ENCODE results near the gene HAGH. TPM values are rescaled to one million over a fixed set of nuclear protein-coding genes. Genes with fewer than 3 reads are reported as not detected.

The HAGH gene
- polyA plus RNA-seq, 1 donor (not counting 4 experiments of a cell fraction or from before 2014, with no cell fraction given), result 17.7 TPM

- H3K9me1 ChIP-seq (ENCODE audit: control insufficient read depth, extremely low read depth, insufficient read depth, low read length), result no peaks in the 10 kb centered on the region
- dilution Hi-C loops (cut with MboI; ENCODE audit: extremely low pct_ligation_motif_present, low sequenced_read_pairs), result no loop called here
- H3K9me3 ChIP-seq (ENCODE audit: control insufficient read depth, low read depth, low read length), result no peaks in the 10 kb centered on the region
- FAIRE-seq, result no peak
- peak within 1 kb of the TSS; percentile 74 for H2AFZ ChIP-seq (ENCODE audit: control insufficient read depth, low read length)
- peak within 1 kb of the TSS; percentile 81 for H3K9ac ChIP-seq (ENCODE audit: control insufficient read depth, extremely low read depth, insufficient read depth, low read length)
- H3K4me1 ChIP-seq (ENCODE audit: control insufficient read depth, extremely low read depth, insufficient read depth, low read length), result peaks cover 22% of the 10 kb centered on the region
- H3K27me3 ChIP-seq (ENCODE audit: control insufficient read depth, extremely low read depth, insufficient read depth, low read length), result no peaks in the 10 kb centered on the region
- TF ChIP-seq CTCF (optimal IDR thresholded peaks at IDR 0.05 in 1 of 3, IDR thresholded peaks at IDR 0.05 in 1 of 3, conservative IDR thresholded peaks at IDR 0.05 in 1 of 3; ENCODE audit: extremely low read depth in 1 of 3, insufficient read depth in 2 of 3, low read length in 3 of 3) (no peak), EZH2 (IDR thresholded peaks at IDR 0.05; ENCODE audit: low read length) (no peak)
- peaks cover 2% of the 10 kb centered on the region for H4K20me1 ChIP-seq (ENCODE audit: control insufficient read depth, extremely low read depth, insufficient read depth, low read length)
- peak within 1 kb of the TSS; percentile 99 for H3K4me2 ChIP-seq (ENCODE audit: control insufficient read depth, extremely low read depth, insufficient read depth, low read depth, low read length)
- DNase-seq (ENCODE audit: low read depth, low spot score), result no peak
- peak within 1 kb of the TSS; percentile 73 to 75 (median 73) for H3K4me3 ChIP-seq (ENCODE audit: control insufficient read depth in 2 of 3, extremely low read depth in 1 of 3, insufficient read depth in 2 of 3, low read depth in 1 of 3, low read length in 3 of 3)
- peaks cover 3 to 11% of the 10 kb centered on the region in 2 experiments for H3K36me3 ChIP-seq (ENCODE audit: control insufficient read depth in 2 of 2, extremely low read depth in 1 of 2, insufficient read depth in 2 of 2, low read length in 2 of 2)
- peak within 1 kb of the TSS; percentile 76 for H3K27ac ChIP-seq (ENCODE audit: control insufficient read depth, insufficient read depth, low read length)
- H3K79me2 ChIP-seq (ENCODE audit: control insufficient read depth, insufficient read depth, low read length), result peaks cover 32% of the 10 kb centered on the region
Observed at GRCh38 chr16:1772362-1772907, 54.2 kb downstream of the HAGH start, which contains the start of gene EME2. Gene EME2 (plus strand): TSS chr16:1772810. CDS start chr16:1773228, 418 bp downstream.

- Histone ChIP-seq H3K9ac (ENCODE audit: control insufficient read depth, extremely low read depth, insufficient read depth, low read length) (peak overlapping the region; percentile 81), H3K27me3 (ENCODE audit: control insufficient read depth, extremely low read depth, insufficient read depth, low read length) (no peaks in the 10 kb centered on the region), H3K4me2 (ENCODE audit: control insufficient read depth, extremely low read depth, insufficient read depth, low read depth, low read length) (peak overlapping the region; percentile 99), H3K79me2 (ENCODE audit: control insufficient read depth, insufficient read depth, low read length) (peaks cover 32% of the 10 kb centered on the region), H3K9me1 (ENCODE audit: control insufficient read depth, extremely low read depth, insufficient read depth, low read length) (no peaks in the 10 kb centered on the region), H2AFZ (ENCODE audit: control insufficient read depth, low read length) (no peak overlapping the region), H3K9me3 (ENCODE audit: control insufficient read depth, low read depth, low read length) (no peaks in the 10 kb centered on the region), H3K36me3 (ENCODE audit: control insufficient read depth in 2 of 2, extremely low read depth in 1 of 2, insufficient read depth in 2 of 2, low read length in 2 of 2) (peaks cover 3 to 10% of the 10 kb centered on the region in 2 experiments), H3K4me1 (ENCODE audit: control insufficient read depth, extremely low read depth, insufficient read depth, low read length) (peaks cover 22% of the 10 kb centered on the region), H4K20me1 (ENCODE audit: control insufficient read depth, extremely low read depth, insufficient read depth, low read length) (peaks cover 2% of the 10 kb centered on the region), H3K4me3 (ENCODE audit: control insufficient read depth in 2 of 3, extremely low read depth in 1 of 3, insufficient read depth in 2 of 3, low read depth in 1 of 3, low read length in 3 of 3) (peak overlapping the region; percentile 73 to 75 (median 73)), H3K27ac (ENCODE audit: control insufficient read depth, insufficient read depth, low read length) (peak overlapping the region; percentile 76)
- dilution Hi-C loops (cut with MboI; ENCODE audit: extremely low pct_ligation_motif_present, low sequenced_read_pairs), result no loop called here
- DNase-seq (ENCODE audit: low read depth, low spot score) (no peak), FAIRE-seq (no peak)
- no peak for TF ChIP-seq EZH2 (IDR thresholded peaks at IDR 0.05; ENCODE audit: low read length)
- TF ChIP-seq CTCF (optimal IDR thresholded peaks at IDR 0.05 in 1 of 3, IDR thresholded peaks at IDR 0.05 in 1 of 3, conservative IDR thresholded peaks at IDR 0.05 in 1 of 3; ENCODE audit: extremely low read depth in 1 of 3, insufficient read depth in 2 of 3, low read length in 3 of 3), result no peak
Observed at GRCh38 chr16:1771864-1772361, 54.7 kb downstream of the HAGH start.
